ENCODE measurements around the gene IPMK.
A peak's percentile ranks its signal among the peaks of the same experiment; 100 is the strongest.
"Not testable (repeated sequence)": the region's sequence is repeated elsewhere in the genome, so short reads cannot be mapped to it uniquely, and the experiment has no call there.

Gene IPMK

GRCh38 chr10:58258977-58259692 lies 8.6 kb downstream of the IPMK start:
- TF ChIP-seq ZNF248 (tag by site-specific recombination; IDR thresholded peaks at IDR 0.05) (no peak), MZF1 (tag by site-specific recombination; IDR thresholded peaks at IDR 0.05; ENCODE audit: borderline replicate concordance) (no peak), ZNF280D (tag by site-specific recombination; IDR thresholded peaks at IDR 0.05) (no peak), ZNF132 (tag by site-specific recombination; IDR thresholded peaks at IDR 0.05; ENCODE audit: borderline replicate concordance) (no peak), ZNF324 (tag by site-specific recombination; IDR thresholded peaks at IDR 0.05) (no peak)
- CTCF ChIA-PET: interaction anchor here (0.5 kb wide), 1 partner anchor 92 kb away, joined by 3 read pairs; no protein-coding TSS in a partner anchor
- POLR2A ChIA-PET: interaction anchor here (0.9 kb wide), 1 partner anchor 10 kb away, joined by 3 read pairs; the partner anchor contains the start of gene CISD1
- no peak overlapping the region for H3K4me3 ChIP-seq (ENCODE audit: low read depth, low read length)
- H3K4me1 ChIP-seq (ENCODE audit: control insufficient read depth, insufficient read depth, low read length): peaks cover 2% of the 10 kb centered on the region; the same call in 1 of the 2 replicates
- no peaks in the 10 kb centered on the region for H3K9me3 ChIP-seq (ENCODE audit: control insufficient read depth, insufficient read depth, low read depth, low read length)
- H3K36me3 ChIP-seq (ENCODE audit: control insufficient read depth in 2 of 2, insufficient read depth in 1 of 2, low read length in 2 of 2): no peaks in the 10 kb centered on the region; a peak in 1 of 3 replicates
- H3K27ac ChIP-seq (ENCODE audit: extremely low read depth, low read depth, low read length): no peak overlapping the region

GRCh38 chr10:58256013-58256780 lies 11.5 kb downstream of the IPMK start:
- H3K9me3 ChIP-seq (ENCODE audit: control insufficient read depth, insufficient read depth, low read depth, low read length); H3K4me1 ChIP-seq (ENCODE audit: control insufficient read depth, insufficient read depth, low read length); H3K4me3 ChIP-seq (ENCODE audit: low read depth, low read length); CTCF ChIA-PET; H3K36me3 ChIP-seq (ENCODE audit: control insufficient read depth in 2 of 2, insufficient read depth in 1 of 2, low read length in 2 of 2); POLR2A ChIA-PET: not testable (repeated sequence)
- peak overlapping the region; percentile 13; the same call in 1 of the 2 replicates for H3K27ac ChIP-seq (ENCODE audit: extremely low read depth, low read depth, low read length)
- TF ChIP-seq SETDB1 (IDR thresholded peaks at IDR 0.05; ENCODE audit: insufficient read length, low read length) (peak; percentile 88), TCF7L2 (IDR thresholded peaks at IDR 0.05; ENCODE audit: borderline replicate concordance, low read depth, low read length) (peak; percentile 94), TRIM28 (IDR thresholded peaks at IDR 0.05; ENCODE audit: borderline replicate concordance, low read length) (peak; percentile 75; the same call in 1 of the 2 replicates)

GRCh38 chr10:58254644-58255043 lies 13.1 kb downstream of the IPMK start:
- no peaks in the 10 kb centered on the region for H3K4me1 ChIP-seq (ENCODE audit: control insufficient read depth, insufficient read depth, low read length)
- POLR2A ChIA-PET: no interaction called here
- CTCF ChIA-PET: no interaction called here
- H3K27ac ChIP-seq (ENCODE audit: extremely low read depth, low read depth, low read length): no peak overlapping the region
- no peak overlapping the region for H3K4me3 ChIP-seq (ENCODE audit: low read depth, low read length)
- H3K36me3 ChIP-seq (ENCODE audit: control insufficient read depth in 2 of 2, insufficient read depth in 1 of 2, low read length in 2 of 2): no peaks in the 10 kb centered on the region; a peak in 1 of 3 replicates
- H3K9me3 ChIP-seq (ENCODE audit: control insufficient read depth, insufficient read depth, low read depth, low read length): no peaks in the 10 kb centered on the region
- no peak for TF ChIP-seq ZNF140 (tag by site-specific recombination; IDR thresholded peaks at IDR 0.05)
- no peak for TF ChIP-seq HOXC10 (CRISPR knock-in tag; IDR thresholded peaks at IDR 0.05)
- TF ChIP-seq ZFHX2 (tag by site-specific recombination; conservative IDR thresholded peaks at IDR 0.05): no peak
- no peak for TF ChIP-seq MZF1 (tag by site-specific recombination; IDR thresholded peaks at IDR 0.05; ENCODE audit: borderline replicate concordance)
- no peak for TF ChIP-seq ZNF747 (tag by site-specific recombination; IDR thresholded peaks at IDR 0.05)
- TF ChIP-seq ZNF175 (tag by site-specific recombination; IDR thresholded peaks at IDR 0.05): no peak
- no peak for TF ChIP-seq SP2 (tag by site-specific recombination; IDR thresholded peaks at IDR 0.05)
- TF ChIP-seq ZNF157 (tag by site-specific recombination; IDR thresholded peaks at IDR 0.05): no peak
- no peak for TF ChIP-seq ZNF792 (tag by site-specific recombination; IDR thresholded peaks at IDR 0.05)
- no peak for TF ChIP-seq PBX3 (CRISPR knock-in tag; IDR thresholded peaks at IDR 0.05)
- TF ChIP-seq ZNF391 (tag by site-specific recombination; IDR thresholded peaks at IDR 0.05; ENCODE audit: borderline replicate concordance, low read depth): no peak
- no peak for TF ChIP-seq YY1 (tag by site-specific recombination; IDR thresholded peaks at IDR 0.05)
- TF ChIP-seq ZNF398 (tag by site-specific recombination; IDR thresholded peaks at IDR 0.05): no peak
- no peak for TF ChIP-seq ZNF302 (tag by site-specific recombination; IDR thresholded peaks at IDR 0.05; ENCODE audit: low read depth)
- TF ChIP-seq ZNF776 (tag by site-specific recombination; IDR thresholded peaks at IDR 0.05; ENCODE audit: borderline replicate concordance): no peak
- TF ChIP-seq ZNF184 (tag by site-specific recombination; IDR thresholded peaks at IDR 0.05): no peak
- TF ChIP-seq ZNF549 (tag by site-specific recombination; IDR thresholded peaks at IDR 0.05): no peak

All from HEK293 (cell line).